Head of caudate nucleus (tissue), 42 donors: Measurements from ENCODE around the gene VPS9D1.

Source experiments
- DNase-seq, 42 donors: peaks; one replicate each; pipeline versions ENCODE4 v3.0.0 to v3.0.0-alpha.2; 2020 to 2021; ENCODE audit warnings: mixed read lengths in 7 of 42
- intact Hi-C: fragments of 100-400 bp; cut with DNase I; formaldehyde crosslinking; loops from one replicate; pipeline ENCODE4 v1.15.0; 2022

VPS9D1 gene

GRCh38 chr16:89736554-89736953 lies 15.9 kb upstream of the VPS9D1 start:
- intact Hi-C loops, result no loop called here

DNA sequence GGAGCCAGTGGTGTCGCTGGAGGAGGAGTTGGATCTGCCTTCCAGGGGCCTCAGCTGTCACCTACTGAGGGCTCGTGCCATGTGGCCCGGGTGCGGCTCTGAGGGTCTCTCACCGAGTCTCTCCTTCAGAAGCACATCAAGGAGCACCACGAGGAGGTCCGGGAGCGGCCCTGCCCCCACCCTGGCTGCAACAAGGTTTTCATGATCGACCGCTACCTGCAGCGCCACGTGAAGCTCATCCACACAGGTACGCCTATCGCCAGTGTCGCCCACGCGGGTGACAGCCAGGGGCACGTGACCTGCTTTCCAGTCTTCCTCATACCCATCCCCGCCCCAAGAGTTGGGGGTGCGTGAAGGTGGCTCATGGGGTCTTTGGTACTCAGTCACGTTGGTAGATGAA lies 13.1 kb upstream of the VPS9D1 start:
- intact Hi-C loops, result no loop called here

More at GRCh38 chr16:89736554-89736953, 15.9 kb upstream of the VPS9D1 start:
- DNase-seq, result no peak

GRCh38 chr16:89733322-89733721 lies 12.6 kb upstream of the VPS9D1 start:
- DNase-seq, result no peak
- intact Hi-C loops, result no loop called here

More for the DNA sequence above, 13.1 kb upstream of the VPS9D1 start:
- DNase-seq, result no peak

GRCh38 chr16:89732918-89733242 lies 12.2 kb upstream of the VPS9D1 start:
- DNase-seq, result no peak
- intact Hi-C loops, result no loop called here

DNA sequence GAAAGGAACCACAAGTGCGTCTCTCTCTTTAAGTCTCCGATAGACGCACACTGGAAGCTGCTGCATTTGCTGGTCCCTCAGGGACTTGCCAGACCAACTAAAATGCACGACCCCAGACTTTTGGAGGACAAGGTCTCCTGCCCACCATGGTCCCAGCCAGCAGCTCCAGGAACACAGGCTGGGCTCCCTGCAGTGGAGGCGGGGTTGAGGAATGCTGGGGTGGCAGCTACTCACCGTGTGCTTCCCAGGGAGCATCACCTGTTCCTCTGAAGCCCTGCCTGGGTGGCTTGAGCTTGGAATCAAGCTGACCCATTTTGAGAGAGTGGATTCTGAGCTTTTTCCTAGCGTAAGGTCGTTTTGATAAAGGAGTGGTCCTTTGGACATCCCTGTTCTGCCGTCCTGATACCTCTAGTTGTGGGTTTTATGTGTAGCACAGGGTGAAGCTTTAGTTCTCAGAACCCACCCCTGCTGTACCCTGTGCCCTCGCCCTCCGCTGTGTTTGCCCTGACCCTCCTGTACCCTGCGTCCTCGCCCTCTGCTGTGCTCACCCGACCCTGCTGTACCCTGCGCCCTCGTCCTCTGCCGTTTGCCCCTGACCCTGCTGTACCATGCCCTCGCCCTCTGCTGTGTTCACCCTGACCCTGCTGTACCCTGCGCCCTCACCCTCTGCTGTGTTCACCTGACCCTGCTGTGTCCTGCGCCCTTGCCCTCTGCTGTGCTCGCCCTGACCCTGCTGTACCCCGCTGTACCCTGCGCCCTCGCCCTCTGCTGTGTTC lies 11.6 kb upstream of the VPS9D1 start:
- peak in 3 of 42 donors; percentile 34 to 57 (median 48) for DNase-seq
- intact Hi-C loops, result no loop called here

- intact Hi-C loops, result no loop called here
- no peak for DNase-seq
These were observed 10.0 kb upstream of the VPS9D1 start for GRCh38 chr16:89730610-89731234.

DNA sequence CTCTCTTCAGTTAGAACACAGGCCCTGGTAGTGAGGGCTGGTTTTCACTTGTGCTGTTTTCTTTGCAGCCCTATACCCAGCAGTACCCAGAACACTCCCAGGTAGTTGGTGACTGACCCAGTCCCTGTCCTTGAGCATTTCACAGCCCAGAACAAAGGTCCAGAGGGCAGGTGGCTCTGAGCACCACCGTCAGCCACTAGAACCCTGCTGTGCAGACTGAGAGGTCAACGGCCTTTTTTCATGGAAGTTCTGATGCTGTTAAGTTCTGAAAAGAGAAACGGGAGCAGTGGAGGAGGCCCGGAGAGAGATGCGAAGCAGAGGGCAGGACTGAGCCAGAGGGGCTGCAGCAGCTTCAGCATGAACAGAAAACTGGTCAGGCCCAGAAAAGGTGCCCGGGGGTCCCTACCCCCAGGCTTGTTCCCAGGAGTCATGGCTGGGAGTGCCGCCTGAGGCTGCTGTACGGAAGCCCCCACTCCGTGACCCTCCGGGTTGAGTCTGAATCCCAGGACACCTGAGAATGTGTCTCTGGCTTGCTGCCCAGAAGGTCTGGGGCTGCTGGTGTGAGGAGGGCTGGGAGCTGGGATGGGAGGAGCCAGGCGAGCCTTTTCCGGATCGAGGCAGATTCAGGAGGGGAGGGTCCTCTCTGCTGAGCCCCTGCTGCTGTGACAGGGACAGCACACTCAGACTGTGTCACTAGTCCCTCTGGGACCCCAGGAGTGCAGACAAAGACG lies 9.3 kb upstream of the VPS9D1 start:
- intact Hi-C loops, result no loop called here
- DNase-seq, result no peak

- intact Hi-C loops, result no loop called here
These were observed 8.6 kb upstream of the VPS9D1 start for GRCh38 chr16:89729293-89729692.

GRCh38 chr16:89727406-89728120 lies 6.9 kb upstream of the VPS9D1 start:
- intact Hi-C loops, result no loop called here
- DNase-seq, result peak in 1 of 42 donors; percentile 26

More at GRCh38 chr16:89729293-89729692, 8.6 kb upstream of the VPS9D1 start:
- DNase-seq, result no peak

- intact Hi-C loops, result no loop called here
- peak; percentile 91 to 99 (median 97) for DNase-seq
These were observed 2.9 kb upstream of the VPS9D1 start for GRCh38 chr16:89723279-89724250.

GRCh38 chr16:89722392-89723278 lies 1.9 kb upstream of the VPS9D1 start:
- intact Hi-C loops, result no loop called here
- peak in 31 of 42 donors; percentile 28 to 86 (median 56) for DNase-seq

GRCh38 chr16:89721546-89722391 lies 1.1 kb upstream of the VPS9D1 start:
- intact Hi-C loops, result no loop called here
- peak in 35 of 42 donors; percentile 25 to 81 (median 59) for DNase-seq

GRCh38 chr16:89720551-89720812 lies 216 bp downstream of the VPS9D1 start:
- intact Hi-C loops, result no loop called here
- peak in 18 of 42 donors; percentile 14 to 72 (median 54) for DNase-seq

GRCh38 chr16:89717688-89718505 lies 2.8 kb downstream of the VPS9D1 start:
- intact Hi-C loops, result no loop called here
- DNase-seq, result no peak

GRCh38 chr16:89716916-89717687 lies 3.6 kb downstream of the VPS9D1 start:
- intact Hi-C loops, result no loop called here
- no peak for DNase-seq
